NAMALWA (cell line): ENCODE measurements around the gene SRRT.

Source experiments
- DNase-seq: peaks from one replicate; pipeline ENCODE4 v3.0.0-alpha.2; 2015; ENCODE audit warnings: low spot score

The SRRT gene, protein sequence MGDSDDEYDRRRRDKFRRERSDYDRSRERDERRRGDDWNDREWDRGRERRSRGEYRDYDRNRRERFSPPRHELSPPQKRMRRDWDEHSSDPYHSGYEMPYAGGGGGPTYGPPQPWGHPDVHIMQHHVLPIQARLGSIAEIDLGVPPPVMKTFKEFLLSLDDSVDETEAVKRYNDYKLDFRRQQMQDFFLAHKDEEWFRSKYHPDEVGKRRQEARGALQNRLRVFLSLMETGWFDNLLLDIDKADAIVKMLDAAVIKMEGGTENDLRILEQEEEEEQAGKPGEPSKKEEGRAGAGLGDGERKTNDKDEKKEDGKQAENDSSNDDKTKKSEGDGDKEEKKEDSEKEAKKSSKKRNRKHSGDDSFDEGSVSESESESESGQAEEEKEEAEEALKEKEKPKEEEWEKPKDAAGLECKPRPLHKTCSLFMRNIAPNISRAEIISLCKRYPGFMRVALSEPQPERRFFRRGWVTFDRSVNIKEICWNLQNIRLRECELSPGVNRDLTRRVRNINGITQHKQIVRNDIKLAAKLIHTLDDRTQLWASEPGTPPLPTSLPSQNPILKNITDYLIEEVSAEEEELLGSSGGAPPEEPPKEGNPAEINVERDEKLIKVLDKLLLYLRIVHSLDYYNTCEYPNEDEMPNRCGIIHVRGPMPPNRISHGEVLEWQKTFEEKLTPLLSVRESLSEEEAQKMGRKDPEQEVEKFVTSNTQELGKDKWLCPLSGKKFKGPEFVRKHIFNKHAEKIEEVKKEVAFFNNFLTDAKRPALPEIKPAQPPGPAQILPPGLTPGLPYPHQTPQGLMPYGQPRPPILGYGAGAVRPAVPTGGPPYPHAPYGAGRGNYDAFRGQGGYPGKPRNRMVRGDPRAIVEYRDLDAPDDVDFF

DNA sequence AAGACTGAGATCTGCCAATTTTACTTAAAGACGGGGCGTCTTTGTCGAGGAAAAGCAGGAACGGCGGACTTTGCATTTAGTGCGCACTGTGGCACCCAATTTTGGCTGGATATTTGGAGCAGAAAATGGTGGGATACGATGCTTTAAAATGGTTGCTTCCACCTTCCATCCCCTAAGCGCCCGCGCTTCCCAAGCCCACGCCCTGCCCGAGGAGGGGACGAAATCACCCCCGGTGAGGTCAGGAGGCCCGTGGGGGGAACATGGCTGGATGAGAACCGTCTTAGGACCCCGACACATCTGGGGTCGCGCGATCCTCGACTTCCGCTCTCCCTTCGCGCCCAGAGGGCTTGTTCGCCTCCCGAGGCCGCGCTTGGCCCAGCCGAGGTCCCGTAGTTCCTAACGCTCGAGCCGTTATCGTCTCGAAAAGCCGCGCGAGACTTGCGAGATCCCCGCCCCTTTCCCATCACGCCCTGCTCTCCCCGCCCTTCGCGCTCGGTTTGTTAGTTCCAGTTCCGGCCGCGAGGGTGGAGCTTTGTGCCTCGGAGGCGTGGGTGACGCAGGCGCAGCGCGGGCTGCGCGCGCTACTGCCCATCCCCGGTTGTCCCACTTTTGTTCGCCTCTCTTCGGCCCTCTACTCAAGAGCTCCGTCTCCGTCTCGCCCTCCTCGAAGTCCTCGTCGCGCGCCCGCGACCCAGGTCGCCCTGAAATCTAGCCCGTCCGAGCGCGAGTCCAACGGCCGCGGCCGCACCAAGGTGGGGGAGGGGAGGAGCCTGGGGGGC lies at the start of gene SRRT:
SRRT (plus strand) TSS at position 527 of the 779 bp plus-strand sequence. CDS start 488 bp downstream, outside the sequence.
- peak; percentile 100 for DNase-seq

DNA sequence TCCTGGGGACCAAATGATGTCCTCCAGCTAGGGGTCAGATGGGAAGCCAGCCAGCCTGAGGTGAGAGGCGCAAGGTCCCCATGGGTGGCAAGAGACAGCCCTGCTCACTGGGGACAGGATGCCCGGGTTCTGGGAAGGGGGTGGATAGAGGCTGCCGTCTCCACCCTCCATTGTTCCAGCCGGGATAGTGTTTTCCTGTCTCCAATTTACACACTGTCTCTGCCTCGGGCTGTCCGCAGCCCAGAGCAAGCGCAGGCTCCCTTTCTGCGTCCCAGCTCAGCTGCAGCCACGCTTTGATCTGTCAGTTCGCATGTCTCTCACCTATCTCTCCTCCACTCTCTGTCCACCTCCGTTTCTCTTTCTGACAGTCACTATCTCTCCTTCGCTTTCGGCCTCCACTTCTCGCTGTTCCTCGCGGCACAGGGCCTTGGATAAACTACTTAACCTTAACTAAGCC lies 49.7 kb upstream of the SRRT start:
- DNase-seq: no peak

DNA sequence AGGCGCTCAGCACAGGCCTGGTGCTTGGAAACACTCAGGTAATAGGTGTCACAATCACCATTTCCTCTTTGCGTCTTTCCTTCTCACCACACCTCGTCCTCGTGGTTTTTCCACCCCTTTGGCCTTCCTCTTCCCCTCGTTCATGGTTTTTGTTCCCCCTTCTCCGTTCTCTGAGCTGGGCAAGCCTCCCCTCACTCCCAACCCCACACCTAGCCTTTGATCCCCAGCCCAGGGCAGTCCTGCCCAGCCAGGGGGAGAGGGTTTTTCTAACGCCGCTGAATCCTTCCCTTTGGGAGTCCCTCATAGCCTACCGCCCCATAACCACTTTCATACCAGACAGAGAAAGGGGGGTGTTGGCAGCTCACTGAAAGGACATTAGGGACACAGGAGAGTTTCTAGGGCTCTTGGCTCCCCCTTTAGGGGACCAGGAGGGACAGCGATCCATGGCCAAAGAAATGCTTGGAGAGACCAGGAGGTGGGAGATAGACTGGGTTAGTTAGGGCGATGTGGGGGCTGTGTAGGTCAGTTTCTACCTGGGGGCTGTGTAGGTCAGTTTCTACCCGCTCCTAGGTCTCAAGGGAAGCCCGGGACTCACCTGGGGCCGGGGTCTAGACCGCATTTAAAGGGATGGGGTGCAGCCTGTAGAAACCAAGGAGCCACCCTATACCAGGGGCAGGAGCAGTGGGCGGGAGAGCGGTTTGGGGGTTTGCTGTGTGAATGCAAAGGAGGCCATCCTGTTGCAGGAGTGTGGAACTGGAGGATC lies 49.0 kb upstream of the SRRT start:
- DNase-seq: peak; percentile 44

DNA sequence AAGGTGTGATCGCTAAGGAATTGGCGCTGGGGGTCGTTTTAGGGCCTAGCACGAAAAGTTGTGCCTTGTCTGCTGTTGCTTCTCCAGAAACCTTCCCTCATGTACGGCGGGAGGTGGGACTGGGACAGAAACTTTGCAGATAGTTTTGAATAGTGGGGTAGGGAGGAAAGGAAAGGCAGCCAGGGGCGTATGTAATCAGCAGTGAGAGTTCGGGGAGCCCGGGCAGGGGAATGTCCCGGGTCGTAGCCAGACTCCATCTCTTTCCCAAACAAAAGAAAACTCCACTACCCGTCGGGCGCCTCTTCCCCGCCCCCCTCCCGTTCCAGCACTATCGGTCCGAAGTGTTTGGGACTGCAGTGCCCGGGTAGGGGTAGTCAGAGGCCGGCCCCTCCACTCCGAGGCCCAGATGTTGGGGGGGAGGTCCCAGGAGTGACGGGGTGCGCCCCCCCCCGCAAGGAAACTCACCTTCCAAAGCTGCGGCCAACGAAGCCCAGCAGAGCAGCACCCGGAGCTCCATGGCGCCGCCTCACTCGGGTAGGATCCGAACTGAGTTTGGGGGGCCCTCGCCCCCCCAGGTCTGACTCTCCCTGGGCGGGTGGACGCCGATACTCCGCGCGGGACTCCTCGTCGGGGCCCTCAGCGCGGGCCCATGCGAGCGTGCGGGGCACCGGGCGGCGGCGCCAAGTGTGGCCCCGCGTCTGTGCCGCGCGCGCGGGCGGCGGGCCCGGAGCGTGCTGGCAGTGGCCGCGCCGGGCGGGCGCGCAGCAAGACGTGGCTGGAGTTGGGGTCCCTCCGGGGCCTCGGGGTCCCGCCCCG lies 48.2 kb upstream of the SRRT start:
- DNase-seq: no peak

DNA sequence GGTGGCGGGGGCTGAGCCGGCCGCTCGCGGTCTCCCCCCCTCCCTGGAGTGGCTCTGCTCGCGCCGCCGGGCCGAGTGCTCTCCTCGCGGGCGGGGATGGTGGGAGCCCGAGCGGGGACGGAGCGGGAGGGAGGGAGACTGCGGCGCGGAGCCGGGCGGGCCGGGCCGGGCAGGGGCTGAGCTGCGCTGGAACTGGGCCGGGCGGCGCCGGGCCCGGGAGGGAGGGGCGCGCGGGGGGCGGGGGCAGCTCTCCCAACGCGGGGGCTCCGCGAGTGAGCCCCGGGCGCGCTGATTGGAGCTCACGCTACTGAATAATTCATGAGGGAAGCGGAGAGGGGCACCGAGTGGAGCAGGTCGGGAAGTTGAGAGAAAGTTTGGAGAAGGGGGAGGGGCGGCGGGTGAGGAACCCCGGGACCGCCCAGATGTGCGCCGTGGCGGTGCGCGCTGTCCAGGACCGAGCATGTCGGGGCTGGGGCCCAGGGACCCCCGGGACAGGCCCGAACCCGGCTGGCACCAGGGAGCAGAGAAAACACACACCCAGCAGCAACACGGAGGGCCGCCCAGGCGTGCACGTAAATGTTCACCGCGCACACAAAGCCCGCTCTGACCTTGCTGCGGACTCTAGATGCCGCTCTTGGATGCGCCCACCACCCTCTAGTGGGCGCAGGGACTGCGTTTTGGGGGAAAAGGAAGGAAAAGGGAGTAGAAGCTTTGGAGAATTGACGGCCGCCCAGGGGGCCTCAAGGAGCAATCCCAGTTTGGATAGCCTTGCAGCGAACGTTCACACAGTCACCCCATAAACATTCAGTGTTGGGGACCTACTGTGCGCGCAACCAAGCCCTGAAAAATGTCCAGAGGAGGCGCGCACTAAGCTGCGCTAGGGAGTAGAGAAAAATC lies 47.3 kb upstream of the SRRT start, which contains the start of gene EPHB4:
EPHB4 (minus strand) TSS at position 194 of the 897 bp plus-strand sequence. CDS start 493 bp downstream, outside the sequence.
- no peak for DNase-seq

DNA sequence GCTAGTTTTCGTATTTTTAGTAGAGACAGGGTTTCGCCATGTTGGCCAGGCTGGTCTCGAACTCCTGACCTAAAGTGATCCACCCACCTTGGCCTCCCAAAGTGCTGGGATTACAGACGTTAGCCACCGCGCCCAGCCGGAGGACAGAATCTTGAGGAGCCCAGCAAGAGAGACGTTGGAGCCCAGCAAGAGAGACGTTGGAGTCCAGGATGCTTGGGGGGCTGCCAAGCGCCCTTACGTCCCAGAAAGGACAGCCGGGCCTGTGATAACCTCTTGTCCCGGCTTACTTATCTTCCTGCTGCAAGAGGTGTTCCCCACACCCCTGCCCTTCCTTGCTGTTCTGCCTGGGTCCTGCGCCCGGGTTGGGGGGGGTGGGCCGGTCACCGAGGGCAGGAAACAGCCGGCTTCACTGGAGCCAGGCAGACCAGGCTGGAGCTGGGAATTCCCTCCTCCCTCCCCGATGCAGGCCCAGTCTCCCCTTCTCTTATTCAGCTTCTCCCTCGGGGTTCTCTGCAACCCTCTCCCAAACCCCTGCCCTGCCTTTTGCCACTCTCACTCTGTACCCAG lies 45.7 kb upstream of the SRRT start:
- DNase-seq: no peak

DNA sequence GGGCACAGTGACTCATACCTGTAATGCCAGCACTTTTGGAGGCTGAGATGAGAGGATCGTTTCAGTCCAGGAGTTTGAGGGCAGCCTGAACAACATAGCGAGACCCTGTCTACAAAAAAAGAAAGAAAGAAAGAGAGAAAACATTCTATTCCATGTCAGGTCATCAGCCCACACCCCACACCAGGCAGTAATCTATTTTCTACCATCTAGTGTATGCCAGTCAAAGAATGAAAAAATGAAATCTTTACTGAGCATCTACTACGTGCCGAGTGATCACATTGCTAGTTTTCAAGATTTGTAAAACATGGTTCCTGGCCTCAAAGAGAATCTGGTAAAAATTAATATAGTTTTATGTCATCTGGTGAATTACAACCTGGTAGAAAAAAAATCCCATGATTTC lies 44.5 kb upstream of the SRRT start:
- DNase-seq: no peak

DNA sequence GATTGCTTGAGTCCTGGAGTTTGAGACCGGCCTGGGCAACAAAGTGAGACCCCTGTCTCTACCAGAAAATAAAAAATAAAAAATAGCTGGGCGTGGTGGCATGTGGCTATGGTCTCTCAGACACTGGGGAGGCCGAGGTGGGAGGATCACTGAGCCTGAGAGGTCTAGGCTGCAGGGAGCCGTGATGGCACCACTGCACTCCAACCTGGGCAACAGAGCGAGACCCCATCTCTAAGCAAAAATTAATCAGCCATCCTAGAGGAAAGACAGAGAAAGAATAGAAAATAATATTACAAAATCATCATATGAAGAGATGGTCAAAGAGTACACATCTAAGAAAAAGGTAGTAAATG lies 42.6 kb upstream of the SRRT start:
- no peak for DNase-seq

DNA sequence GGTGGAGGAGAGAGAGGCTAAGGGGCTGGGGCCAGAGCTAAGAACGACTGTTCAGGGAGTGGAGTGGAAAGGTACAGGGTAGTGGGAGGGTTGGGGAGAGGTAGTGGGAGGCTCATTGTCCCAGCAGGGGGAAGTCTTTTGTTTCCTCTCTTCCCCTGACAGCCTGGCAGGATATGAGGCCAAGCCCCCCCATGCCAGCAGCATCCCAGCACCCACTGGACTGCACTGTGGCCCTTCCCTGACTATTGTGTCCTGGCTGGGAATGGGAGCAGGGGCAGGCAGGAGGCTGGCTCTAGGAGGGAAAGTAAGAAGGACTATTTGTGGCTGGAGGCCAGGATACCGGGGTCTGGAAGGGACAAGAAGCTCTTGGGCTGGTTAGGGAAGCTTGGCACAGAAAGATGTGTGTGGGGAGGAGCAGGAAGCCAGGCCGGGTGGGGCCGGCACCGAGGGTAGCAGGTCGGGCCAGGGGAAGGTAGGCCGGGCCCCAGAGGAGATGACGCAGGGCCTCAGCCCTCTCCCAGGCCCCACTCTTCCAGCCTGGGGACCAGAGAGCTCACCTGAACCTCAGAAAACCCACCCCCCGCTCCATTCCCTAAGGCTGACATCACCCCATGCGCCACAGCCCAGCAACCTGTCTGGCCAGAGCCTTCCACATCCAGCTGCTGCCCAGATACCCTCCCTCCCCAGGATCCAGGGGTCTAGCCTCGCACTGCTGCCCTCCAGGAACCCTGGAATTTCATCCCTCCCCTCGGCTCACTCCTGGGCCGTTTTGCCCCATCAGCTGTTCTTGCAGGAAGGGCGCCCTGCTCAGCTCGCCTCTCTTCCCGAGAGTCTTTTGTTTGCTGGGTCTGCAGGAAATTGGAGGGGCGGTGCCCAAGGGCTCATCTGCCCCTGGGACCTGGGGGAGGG lies 38.7 kb upstream of the SRRT start:
- DNase-seq: no peak

DNA sequence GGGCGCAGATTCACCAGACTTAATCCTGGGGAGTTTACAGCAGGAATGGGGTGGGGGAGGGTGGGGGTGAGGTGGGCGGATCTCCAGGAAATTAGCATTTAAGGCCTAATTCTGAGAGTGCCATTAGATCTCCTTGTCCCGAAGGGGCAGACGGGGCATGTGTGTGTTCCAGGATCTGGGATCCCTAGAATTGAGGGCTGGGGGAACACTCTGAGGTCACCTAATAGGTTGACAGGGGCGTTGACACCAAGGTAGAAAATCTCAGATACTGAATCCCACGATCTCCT lies 38.1 kb upstream of the SRRT start:
- no peak for DNase-seq

DNA sequence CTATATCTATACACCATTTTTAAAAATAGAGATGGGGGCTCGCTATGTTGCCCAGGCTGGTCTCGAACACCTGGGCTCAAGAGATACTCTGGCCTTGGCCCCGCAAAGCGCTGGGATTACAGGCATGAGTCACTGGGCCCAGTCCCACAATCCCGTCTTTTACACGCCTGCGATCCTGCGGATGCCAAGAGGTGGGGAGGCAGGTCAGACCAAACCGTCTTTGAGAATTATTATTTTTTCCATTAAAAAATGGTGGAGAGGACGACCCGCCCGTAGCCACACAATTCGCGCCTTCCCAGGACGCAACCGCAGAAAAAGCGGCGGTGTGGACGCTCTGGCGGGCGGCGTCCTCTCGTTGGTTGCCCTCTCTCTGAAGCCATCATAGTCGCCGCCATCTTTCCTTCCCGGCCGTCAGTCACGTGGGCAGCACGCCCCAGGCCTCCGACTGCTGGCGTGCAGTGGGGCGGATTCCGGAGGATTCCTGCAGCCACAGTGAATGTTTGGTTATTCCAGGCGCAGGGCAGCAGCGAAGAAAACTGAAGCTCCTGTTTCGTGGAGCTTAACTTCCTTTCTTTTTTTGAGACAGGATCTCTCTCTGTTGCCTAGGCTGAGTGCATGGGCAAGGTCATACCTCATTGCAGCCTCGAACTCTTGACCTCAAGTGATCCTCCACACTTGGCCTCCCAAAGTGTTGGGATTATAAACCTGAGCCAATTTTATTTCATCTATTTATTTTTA lies 37.6 kb upstream of the SRRT start:
- no peak for DNase-seq

DNA sequence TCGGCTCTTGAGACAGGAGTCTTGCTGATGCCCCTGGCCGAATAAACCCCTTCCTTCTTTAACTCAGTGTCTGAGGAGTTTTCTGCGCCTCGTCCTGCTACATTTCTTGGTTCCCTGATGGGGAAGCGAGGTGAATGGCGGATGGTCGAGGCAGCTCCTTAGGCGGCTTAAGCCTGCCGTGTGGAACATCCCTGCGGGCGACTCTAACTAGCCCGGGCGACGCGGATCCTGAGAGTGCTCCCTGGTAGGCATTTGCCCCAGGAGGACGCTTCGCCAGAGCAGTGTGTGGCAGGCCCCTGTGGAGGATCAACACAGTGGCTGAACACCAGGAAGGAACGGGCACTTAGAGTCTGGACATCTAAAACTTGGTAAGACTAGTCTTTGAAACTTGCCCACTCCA lies 35.5 kb upstream of the SRRT start:
- no peak for DNase-seq

DNA sequence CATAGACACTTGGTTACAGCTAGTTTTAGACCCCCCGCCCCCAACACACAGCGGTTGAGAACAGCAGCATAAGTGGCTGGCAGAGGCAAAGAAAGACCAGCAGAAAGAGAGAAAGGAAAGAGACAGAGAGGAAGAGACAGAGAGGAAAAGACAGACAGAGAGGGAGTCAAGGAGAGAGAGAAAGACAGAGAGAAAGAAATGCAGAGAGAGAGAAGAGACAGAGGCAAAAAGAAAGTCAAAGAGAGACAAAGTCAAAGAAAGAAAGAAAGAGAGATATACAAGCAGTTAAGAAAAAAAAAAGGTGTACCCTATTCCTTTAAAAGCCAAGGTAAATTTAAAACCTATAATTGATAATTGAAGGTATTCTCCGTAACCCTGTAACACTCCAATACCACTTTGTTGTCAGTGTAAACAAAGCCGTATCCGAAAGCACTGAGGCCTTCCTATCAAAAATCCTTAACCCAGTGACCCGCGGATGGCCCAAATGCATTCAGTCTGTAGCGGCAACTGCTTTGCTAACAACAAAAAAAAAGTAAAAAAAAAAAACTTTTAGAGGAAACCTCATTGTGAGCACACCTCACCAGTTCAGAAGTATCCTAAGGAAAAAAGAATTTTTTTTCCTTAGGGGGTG lies 34.3 kb upstream of the SRRT start:
- no peak for DNase-seq

DNA sequence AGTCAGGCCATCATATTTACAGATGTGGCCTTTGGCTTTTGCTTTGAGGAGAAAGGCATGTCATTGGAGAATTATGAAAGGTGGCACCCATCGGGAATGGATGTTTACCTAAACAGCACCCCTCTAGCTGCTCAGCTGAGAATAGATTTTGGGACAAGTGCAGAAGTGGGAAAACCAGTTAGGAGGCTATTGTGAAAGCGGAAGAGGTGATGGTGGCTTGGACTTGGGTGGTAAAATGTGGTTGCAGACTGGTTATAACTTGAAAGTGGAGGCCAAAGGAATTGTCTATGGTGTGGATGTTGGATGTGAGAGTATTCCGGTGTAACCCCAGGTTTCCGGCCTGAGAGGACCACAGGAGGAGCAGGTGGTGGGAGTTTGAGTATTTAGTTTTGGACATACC lies 27.5 kb upstream of the SRRT start:
- no peak for DNase-seq

DNA sequence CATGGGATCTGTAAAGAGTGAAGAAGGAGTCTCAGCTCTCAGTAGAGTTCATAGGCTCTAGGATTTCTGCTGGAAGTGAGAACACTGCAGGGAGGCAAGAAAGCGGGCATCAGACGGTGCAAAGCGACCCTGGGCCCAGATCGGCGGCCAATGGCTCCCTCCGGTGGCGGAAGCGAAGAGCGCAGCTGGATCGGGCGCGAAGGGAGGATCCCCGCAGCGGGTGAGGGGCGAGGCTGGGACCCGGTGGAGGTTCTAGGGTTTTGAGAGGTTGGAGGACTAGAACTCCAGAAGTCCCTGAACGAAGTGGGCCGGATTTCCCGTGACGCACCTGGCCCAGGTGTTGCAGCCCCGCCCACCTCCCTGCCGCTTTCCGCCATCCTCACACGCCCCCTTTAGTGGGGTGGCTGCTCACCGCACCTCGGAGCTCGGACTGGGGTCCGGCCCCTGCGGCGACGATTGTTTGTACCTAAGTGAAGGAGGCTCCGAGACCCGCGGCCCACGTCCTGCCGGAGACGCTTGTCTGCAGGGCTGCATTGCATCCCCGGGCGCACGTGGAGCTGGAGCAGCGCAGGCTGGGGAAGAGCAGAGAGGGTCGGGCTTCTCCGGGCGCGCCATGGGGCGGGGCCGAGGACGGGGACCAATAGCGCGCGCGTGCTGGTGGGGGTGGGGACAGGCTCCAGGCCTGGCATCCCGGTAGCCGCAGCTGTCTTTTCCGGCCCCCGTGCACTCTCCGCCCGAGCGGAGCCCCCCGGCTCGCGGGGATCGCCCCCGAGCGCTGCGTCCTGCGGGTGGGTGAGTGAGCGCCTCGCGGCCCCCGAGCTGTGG lies 22.6 kb upstream of the SRRT start, which contains the start of gene SLC12A9:
SLC12A9 (plus strand) TSS at position 666 of the 825 bp plus-strand sequence. CDS start 1,485 bp downstream, outside the sequence.
- peak; percentile 93 for DNase-seq
